HG02623 (cell line): ENCODE data around the gene FAM151A.
"Not testable (repeated sequence)": the region's sequence is repeated elsewhere in the genome, so short reads cannot be mapped to it uniquely, and the experiment has no call there.

Experiments used
- ATAC-seq: cut with Tn5 transposase; IDR thresholded peaks from one replicate; pipeline ENCODE4 v1.9.1; 2021; ENCODE audit warnings: moderate library complexity; ENCODE audit not compliant: unreplicated experiment

FAM151A gene

DNA sequence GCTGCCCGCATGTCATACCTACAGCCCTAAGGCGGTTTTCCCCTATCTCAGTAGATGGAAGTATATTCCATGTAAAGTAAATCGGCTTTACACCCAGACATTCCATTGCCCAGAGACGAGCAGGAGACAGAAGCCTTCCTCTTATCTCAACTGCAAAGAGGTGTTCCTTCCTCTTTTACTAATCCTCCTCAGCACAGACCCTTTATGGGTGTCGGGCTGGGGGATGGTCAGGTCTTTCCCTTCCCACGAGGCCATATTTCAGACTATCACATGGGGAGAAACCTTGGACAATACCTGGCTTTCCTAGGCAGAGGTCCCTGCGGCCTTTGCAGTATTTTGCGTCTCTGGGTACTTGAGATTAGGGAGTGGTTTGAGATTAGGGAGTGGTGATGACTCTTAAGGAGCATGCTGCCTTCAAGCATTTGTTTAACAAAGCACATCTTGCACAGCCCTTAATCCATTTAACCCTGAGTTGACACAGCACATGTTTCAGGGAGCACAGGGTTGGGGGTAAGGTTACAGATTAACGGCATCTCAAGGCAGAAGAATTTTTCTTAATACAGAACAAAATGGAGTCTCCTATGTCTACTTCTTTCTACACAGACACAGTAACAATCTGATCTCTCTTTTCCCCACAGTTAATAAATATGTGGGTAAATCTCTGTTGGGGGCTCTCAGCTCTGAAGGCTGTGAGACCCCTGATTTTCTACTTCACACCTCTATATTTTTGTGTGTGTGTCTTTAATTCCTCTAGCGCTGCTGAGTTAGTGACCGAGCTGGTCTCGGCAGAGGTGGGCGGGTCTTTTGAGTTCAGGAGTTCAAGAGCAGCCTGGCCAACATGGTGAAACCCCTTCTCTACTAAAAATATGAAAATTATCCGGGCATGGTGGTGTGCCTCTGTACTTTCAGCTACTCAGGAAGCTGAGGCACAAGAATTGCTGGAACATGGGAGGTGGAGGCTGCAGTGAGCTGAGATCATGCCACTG lies 13.4 kb upstream of the FAM151A start:
- ATAC-seq, result not testable (repeated sequence)

GRCh38 chr1:54635804-54636203 lies 12.5 kb upstream of the FAM151A start:
- not testable (repeated sequence) for ATAC-seq

- no peak for ATAC-seq
Observed at GRCh38 chr1:54627196-54627595, 3.9 kb upstream of the FAM151A start.

- no peak for ATAC-seq
Observed at GRCh38 chr1:54624466-54625464, 1.4 kb upstream of the FAM151A start.

DNA sequence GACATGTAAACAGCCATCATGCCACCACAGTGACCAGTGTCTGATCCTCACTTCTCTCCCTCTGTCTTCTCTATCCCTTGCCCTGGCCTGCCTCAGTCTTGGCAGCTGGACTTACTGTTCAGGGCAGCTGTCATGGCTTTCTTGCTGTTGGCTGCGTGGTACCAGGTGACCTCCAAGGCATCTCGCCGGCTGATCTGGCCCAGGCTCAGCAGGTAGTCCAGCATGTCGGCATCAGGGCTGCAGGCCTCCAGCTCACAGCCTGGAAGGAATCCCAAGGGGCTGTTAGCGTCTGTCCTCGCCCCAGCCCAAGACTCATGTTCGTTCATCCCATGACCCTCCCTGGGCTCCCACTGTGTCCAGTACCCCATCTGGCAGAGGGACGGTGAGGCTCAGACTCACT lies 3.6 kb downstream of the FAM151A start:
- ATAC-seq, result no peak

DNA sequence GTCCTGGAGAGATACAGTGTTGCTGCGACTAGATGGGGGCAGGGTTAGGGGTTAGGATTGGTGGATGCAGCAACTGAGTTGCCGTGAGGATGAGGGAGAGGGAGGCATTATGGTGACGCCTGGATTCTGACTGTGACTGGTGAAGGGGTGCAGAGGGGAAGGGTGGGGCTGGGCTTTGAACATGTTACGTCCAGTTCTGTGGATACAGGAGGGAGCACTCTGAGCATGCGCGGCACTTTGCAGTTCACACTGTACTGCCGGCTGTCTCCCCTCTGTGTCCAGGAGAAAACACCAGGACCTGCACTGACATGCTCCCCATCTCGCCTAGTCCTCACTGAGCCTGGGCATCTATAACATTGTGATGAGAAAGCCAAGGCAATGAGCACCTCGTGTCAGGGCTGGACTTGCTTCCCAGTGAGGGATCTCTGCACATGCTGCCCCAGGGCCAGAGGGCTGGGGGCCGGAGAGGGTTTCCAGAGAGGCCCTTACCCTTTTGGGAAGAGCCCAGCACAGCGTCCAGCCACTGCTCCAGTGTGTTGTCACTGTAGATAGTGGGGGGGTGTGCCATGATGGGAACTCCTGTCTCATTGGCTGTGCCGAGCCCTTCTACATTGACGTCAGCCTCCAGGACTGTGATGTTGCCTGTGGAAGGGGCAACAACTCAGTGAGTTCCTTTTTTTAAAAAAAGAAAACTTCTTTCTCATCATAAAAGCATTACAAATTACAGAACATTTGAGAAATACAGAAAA lies 7.6 kb downstream of the FAM151A start:
- ATAC-seq, result no peak

DNA sequence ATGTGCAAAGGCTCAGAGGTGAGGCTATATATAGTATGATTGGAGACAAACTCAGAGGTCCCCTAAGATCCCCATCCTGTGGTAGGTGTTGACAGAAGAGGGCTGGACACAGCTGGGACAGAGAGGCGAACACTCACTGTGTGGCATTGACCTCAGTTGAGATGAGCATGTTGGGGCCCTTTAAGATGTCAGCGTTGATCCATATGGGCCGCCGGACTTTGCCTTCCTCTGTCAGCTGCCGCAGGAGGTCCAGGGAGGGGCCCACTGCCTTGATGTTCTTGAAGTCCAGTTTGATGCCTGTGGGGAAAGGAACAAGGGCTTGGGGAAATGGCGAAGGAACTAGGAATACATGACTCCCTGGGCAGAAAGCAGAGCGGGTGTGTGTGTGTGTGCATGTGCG lies 8.8 kb downstream of the FAM151A start:
- no peak for ATAC-seq

DNA sequence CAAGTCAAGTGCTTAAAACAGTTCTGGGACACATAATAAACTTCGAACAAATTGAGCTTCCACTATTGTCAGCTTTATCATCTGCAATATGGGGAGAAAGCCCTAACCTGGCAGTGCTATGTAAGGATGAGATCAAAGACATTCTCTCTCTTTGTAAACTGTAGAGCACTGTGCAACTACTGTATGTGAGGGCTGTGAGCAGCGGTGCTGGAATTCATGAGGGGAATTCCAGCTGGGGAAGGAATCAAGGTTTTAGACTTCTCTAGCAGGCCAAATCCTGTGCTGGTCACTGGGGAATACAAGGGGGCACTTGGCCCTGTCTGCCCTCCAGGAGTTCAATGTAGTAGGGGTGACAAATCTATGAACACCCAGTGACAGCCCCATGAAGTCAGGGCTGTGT lies 9.3 kb downstream of the FAM151A start:
- no peak for ATAC-seq

DNA sequence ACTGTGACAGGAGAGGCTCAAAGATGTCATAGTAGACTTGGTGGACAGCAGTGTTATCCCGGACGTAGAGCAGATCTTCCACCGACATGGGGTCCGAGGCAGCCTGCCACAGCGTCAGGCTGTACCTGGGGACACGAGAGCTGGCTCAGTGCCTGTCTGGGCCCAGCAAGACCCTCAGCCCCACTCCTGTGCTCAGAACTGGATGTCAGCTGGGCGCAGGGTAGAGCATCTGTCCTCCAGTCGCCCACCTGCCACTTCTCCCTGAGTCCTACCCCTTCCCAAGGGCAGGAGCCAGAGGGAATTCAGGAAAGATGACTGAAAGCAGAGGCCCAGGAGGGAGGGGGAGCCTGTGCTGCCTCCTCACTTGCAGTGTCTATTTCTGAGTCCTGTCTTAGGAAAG lies 11.7 kb downstream of the FAM151A start:
- no peak for ATAC-seq

GRCh38 chr1:54610601-54611580 lies 12.4 kb downstream of the FAM151A start:
- ATAC-seq, result no peak

DNA sequence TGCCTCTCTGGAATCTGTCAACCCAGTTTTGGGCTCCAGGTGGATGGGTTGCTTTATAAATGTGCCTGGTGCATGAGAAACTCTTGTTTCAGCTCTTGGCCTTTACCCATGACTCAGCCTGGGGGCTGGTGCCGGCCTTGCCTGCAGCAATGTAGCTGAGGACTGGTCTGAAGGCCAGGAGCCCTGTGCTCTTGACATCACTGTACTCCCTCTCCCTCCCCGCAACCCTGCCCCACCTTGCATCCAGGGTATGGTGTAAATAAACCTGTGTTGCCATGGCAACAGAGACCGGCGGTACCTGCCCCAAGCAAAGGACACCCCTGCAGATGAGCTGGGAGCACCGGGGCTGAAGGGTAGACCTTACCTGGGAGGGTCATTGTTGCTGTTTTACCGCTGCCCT lies 13.3 kb downstream of the FAM151A start:
- ATAC-seq, result no peak

DNA sequence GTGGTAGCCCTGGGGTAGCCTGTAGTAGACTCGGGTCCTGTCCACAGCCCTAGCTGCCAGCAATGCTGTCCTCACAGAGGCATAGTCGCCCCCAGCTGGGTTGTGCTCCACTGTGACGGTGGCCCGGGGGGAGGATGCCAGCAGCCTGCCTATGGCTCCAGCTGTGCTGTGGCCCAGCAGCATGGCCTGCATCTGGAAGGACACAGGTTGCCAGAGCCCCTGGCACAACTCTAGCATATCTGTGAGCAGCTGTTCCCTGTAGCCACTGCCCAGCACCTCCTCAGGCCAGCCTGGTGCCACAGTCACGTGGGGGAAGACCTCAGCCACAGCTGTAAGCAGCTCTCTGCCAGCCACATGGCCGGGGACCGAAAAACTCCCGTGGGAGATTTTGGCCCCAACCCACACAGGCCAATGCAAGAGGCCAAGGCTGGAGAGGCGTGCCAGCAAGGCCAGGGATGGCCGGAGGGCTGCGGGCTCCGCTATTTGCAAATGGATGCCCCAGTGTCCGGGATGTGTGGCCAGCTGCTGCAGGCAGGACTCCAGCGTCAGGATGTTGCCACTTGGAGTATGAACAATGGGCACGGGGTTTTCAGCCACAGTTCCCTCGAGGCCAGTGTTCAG lies 13.9 kb downstream of the FAM151A start:
- no peak for ATAC-seq

DNA sequence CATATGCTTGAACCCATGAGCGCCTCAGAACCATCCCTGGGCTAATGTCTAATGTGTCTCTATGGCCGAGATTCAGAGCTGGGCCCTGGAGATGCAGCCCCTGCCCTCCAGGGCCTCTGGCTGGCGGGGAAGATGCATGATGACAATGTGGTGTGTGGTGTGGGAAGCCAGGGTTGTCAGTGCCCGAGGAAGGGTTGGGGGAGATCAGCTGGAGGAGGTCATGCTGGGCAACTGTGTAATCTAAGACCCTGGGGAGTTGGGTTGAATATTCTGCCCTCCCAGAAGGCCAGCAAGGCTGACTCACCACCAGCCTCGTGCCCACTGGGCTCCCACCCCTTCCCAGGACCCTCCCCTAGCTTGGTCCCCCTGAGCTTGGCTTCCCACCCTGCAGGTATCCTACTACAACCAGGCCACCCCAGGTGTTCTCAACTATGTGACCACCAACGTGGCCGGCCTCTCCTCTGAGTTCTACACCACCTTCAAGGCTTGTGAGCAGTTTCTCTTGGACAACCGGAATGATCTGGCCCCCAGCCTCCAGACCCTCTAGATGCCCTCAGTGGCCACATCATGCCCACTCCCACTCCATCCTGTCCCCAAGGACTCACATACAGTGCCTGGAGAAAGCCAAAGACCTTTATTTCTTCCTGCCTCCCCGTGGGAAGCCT lies 14.6 kb downstream of the FAM151A start:
- no peak for ATAC-seq

DNA sequence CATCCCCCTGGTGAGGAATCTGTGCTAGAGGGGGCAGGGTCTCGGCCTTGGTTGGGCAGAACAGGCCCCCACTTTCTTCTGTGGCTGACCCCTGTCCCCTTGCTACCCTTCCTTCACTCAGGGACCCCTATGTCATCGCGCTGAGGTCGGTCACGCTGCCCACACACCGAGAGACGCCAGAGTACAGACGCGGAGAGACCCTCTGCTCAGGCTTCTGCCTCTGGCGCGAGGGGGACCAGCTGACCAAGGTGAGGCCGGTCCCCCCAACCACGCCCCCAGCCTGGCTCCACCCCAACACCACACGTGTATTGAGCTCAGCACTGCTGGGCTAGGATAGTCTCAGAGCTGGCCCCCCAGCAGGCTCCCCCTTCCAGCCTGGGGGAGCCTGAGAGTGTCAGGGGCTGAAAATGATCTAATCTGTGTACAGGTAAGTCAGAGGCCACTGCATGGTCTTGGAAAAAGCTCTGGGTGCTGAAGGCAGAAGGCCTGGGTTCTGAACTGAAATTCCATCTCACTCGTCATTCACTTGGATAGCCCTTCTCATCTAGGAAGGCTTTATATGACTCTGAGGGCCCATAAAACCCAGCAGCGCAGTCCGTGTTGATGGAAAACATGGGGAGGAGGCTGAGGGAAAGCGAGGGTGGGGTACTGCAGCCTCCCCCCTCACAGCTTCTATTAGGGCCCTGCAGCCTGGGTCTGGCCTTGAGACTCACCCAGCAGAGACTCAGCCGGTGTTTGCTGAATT lies 15.3 kb downstream of the FAM151A start:
- ATAC-seq, result no peak

GRCh38 chr1:54606990-54607325 lies 16.4 kb downstream of the FAM151A start:
- no peak for ATAC-seq

DNA sequence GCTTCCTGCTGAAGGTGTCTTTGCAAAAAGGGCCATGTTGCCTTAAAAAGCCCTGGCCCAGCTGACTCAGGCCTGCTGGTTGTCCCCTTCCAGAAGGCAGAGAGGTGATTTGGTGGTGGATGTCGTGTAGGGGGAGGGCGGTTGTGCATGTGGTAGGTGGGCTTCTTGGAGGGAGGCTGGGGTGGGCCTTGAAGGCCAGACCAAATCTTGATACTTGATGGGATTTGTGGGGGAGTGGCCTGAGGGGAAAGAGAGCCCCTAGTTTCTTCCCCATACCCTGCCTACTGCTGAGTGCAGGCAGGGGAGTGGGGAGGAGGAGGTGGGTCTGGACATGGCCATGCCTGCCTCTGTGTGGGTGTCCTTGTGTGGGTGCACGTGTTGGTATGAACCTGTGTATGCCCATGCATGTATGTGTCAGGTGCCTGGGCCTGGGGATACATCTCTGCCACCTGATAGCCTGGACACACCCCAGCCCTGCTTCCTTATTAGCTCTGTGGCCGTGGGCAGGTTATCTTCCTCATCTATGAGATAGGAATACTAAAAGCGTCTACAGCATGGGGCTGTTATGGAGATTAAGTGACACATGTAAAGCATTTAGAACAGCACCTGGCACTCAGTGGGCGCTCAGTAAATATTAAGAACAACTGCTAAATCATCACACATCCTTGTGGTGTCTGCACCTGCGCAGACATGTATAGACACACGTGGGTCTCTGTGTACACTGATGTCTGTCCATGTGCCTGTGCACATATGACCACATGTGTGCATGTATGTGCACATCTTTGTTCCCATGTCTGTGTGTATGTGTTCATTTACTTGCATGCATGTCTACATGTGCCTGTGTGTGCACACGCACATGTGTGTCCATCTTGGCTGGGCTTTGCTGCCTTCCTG lies 17.0 kb downstream of the FAM151A start:
- ATAC-seq, result no peak
